GM21723 (cell line): ENCODE measurements around the gene RPS28.
"Not testable (repeated sequence)": the region's sequence is repeated elsewhere in the genome, so short reads cannot be mapped to it uniquely, and the experiment has no call there.

ENCODE experiments used
- ATAC-seq: cut with Tn5 transposase; IDR thresholded peaks from one replicate; pipeline ENCODE4 v1.9.1; 2021; ENCODE audit warnings: mild to moderate bottlenecking, moderate library complexity; ENCODE audit not compliant: unreplicated experiment

Gene RPS28

DNA sequence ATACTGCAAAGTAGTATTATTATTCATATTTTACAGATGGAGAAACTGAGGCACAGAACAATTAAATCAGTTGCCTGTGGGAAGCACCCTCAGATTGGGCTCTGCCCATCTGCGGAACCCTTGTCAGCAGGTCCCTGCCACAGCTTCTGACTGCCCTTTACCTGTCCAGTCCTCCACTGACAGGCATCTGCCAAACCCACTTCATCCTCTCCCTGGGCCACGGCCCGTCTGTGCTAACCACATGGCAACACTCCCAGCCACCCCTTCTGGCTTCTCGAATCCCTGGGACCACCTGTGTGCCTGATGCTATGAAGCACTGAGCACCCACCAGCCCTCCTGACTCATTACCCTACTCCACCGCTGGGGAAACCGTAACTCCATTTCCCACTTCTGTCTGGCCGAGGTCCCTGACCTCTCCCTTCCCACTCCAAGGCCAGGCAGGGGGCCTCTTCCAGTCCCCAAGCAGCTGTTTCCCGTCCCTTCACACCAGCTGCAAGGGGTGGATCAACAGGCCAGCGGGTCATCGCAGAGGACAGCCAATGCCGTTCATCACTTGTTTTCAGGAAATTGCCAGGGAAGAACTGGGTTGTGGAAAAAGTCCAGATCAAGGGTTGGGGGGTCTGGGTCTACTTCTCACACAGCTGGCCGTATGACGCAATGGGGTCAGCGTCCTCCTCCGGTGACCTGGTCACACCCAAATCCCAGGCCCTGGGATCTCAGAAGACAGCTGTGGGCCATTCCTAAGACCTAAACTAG, 19.2 kb downstream of the RPS28 start:
- ATAC-seq = no peak

DNA sequence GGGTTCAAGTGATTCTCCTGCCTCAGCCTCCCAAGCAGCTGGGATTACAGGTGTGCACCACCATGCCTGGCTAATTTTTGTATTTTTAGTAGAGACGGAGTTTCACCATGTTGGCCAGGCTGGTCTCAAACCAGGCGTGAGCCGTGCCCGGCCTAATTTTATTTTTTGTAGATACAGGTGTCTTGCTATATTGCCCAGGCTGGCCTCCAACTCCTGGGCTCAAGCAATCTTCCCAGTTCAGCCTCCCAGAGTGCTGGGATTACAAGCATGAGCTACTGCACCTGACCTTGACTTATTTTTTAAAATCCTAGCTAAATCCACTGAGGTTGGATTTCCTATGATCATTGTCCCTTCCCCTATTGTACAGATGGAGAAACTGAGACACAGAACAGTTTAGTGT, 20.2 kb downstream of the RPS28 start:
- not testable (repeated sequence) for ATAC-seq

DNA sequence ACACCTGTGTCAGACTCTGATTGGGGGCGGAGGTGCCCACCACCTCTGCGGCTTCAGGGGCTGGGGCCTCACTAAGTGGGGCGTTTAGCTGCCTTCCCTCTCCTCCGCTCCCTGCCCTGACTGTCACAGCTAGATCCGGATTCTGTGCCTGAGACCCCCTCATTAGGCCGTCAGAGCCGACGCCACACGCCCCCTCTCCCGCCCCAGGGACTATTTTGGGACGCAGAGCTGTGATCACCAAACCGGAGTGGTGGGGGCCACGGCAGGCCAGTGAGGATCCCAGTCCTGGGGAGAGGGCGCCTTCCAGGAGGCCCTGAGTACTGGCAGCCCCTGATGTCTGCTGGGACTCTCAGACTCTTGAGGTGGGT, 21.0 kb downstream of the RPS28 start:
- no peak for ATAC-seq

DNA sequence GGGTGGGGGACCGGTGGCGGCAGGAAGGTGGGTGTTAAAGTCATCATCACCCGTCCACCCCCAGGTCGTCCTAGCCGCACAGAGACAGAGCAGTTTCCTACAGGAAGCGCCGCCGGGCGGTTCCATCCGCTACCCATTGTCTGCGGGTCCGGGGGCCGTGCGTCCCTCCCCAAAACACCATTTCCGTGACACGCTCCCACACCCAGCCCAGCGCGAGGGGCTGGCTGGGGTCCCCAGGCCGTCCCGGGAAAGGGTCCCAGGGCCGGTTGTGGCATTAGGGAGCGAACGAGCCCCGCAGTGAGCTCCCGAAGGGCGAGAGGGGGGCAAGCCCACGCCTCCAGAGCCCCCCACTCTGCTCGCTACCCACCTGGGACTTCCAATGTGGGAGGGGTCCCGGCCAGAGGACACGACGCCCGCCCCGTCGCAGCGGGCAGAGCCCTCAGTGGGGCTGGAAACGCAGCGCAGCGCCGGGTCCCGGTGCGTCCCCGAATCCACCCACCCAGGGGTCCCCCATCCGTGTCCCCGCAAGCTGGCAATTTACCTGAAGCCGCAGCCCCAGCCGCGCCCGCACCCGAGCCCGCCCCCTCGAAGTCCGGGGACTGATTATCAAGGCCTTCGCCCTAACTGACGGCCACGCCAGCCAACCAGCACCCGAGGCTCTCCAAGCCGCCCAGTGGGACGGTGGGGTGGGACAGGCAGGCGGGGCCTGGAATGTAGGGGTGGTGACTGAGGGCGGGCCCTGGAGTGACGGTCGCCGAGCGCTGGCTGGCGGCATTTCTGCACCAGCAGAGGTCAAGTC, 21.6 kb downstream of the RPS28 start, which contains the start of gene KANK3:
TSS of gene KANK3 (minus strand) at position 579 of the 799 bp plus-strand sequence. CDS start 5,434 bp downstream, outside the sequence.
- peak; percentile 91 for ATAC-seq

DNA sequence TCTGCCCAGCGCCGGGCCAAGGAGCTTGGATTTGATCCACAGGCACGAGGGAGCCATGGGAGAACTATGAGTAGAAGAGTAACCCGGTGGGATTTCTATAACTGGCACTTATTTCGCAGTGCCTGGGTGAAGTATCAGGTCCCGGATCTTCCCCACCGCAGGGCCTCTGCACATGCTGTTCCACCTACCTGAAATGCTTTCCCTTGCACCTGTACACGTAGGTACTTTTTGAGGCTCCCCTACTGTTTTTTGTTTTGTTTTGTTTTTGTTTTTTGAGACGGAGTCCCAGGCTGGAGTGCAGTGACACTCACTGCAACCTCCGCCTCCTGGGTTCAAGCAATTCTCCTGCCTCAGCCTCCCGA, 22.2 kb downstream of the RPS28 start:
- ATAC-seq = no peak

DNA sequence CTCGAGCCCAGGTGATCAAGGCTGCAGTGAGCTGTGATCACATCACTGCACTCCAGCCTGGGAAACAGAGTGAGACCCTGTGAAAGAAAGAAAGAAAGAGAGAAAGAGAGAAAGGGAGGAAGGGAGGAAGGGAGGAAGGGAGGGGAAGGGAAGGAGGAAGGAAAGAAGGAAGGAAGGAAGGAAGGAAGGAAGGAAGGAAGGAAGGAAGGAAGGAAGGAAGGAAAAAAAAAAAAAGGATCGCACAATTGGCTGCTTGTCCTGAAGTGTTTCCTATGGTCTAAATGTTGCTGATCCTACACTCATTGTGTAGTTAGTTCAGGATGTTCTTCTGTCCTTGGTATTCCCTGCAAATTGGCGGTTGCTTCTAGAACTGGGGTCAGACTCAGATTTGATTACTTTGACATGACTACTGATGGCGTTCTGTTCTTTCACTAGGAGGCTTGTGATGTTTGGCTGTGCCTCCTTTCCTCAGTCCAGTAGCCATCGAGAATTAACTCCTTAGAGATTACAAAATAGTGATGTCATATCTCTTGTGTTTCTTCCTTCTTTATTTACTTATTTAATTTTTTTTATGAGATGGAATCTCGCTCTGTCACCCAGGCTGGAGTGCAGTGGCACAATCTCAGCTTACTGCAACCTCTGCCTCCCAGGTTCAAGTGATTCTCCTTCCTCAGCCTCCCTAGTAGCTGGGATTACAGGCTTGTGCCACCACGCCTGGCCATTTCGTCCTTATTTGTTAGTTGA, 28.5 kb downstream of the RPS28 start:
- ATAC-seq = not testable (repeated sequence)

DNA sequence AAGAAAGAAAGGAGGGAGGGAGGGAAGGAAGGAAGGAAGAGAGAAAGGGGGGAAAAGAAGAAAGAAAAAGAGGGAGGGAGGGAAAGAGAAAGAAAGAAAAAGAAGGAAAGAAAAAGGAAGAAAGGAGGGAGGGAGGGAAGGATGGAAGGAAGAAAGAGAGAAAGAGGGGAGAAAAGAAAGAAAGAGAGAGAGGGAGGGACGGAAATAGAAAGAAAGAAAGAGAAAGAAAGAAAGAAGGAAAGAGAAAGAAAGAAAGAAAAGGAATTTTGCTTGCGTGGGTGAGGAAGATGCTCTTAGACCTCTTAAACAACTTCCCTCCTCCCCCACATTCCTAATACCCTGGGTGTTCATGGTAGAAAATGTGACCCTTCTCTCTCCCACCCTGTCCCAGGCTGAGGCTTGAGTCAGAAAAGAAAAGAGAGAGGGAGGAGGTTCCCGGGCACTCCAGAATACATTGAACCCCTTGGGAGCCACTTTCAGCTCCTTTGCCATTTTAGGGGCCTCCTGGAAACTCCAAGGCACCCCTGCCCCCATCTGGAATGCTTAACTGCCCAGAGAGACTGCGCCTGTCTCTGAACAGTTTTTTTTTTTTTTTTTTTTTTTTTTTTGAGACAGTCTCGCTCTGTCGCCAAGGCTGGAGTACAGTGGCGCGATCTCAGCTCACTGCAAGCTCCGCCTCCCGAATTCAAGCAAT, 31.0 kb downstream of the RPS28 start:
- ATAC-seq = no peak

DNA sequence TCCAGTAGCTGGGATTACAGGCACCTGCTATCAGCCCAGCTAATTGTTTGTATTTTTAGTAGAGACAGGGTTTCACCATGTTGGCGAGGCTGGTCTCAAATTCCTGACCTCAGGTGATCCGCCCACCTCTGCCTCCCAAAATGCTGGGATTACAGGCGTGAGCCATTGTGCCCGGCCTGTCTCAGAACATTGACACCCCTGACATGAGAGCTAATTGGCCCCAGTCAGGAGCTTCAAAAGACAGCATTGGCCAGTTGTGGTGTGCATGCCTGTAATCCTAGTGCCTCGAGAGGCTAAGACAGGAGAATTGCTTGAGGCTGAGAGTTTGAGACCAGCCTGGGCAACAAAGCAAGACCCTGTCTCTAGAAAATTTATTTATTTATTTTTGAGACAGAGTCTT, 31.5 kb downstream of the RPS28 start:
- not testable (repeated sequence) for ATAC-seq

DNA sequence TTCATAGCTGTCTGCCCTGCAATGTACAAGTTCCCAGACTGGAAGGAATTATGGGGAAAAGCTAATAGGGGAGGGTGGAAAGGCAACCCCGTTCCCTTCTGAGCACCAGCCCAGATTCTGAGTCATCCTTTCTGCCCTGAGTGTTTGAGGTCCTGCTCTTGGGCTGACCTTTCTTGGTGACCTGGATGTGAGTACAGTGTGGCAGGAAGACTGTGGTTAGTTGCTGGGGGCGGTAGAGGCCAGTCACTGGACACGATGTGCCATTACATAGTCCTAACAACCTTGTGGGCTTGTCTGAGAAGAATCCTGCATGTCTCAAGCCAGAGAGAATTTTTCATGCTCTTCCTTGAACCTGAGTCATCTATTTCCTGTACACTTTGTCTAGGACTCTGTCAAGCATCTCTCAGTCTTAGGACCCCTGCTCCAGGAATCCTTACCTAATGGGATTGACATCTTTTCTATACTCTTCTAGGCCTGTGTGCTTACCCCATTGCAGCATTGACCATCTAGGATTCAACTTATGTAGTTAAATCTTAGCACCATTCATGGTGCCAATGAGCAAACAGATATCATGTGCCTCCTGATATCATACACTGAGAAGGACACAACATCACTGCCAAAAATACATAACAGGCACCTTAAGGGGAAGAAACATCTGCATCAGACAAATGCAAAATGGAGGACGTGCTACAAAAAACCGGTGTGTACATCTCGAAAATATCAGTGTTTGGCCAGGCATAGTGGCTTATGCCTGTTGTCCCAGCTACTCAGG, 34.5 kb downstream of the RPS28 start:
- ATAC-seq = no peak

DNA sequence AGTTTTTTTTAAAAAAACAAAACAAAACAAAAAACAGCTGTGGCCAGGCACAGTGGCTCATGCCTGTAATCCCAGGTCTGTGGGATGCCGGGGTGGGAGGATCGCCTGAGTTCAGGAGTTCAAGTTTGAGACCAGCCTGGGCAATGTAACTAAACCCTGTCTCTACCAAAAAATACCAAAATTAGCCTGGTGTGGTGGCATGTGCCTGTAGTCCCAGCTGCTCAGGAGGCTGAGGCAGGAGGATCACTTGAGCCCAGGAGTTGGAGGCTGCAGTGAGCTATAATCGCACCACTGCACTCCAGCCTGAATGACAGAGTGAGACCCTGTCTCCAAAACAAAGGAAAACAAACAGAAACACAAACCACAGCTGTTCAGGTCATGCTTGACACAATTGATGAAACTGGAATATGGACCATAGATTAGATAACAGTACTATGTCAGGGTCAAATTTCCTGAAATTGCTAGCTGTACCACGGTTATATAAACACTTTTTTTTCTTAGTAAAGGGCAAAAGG, 35.8 kb downstream of the RPS28 start:
- ATAC-seq = no peak

DNA sequence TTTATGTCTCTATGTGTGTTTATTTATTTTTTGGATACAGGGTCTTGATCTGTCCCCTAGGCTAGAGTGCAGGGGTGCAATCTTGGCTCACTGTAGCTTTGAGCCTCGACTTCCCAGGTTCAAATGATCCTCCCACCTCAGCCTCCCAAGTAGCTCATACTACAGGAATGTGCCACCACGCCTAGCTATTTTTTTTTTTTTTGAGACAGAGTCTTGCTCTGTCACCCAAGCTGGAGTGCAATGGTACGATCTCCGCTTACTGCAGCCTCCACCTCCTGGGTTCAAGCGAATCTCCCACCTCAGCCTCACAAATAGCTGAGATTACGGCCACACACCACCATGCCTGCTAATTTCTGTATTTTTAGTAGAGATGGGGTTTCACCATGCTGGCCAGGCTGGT, 37.7 kb downstream of the RPS28 start:
- ATAC-seq = no peak

DNA sequence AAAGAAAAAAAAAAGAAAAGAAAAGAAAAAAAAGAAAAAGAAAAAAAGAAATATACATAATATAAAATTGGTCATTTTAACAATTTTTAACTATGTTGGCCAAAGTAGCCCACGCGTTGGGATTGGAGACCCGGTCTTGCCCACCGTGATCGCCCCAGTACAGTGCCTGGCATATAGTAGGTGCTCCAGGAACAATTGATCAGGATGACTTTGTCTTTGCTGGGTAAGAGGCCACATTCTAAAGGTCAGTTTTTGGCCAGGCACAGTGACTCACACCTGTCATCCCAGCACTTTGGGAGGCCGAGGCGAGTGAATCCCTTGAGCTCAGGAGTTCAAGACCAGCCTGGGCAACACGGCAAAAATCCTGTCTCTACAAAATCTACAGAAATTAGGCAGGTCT, 38.9 kb downstream of the RPS28 start:
- no peak for ATAC-seq

DNA sequence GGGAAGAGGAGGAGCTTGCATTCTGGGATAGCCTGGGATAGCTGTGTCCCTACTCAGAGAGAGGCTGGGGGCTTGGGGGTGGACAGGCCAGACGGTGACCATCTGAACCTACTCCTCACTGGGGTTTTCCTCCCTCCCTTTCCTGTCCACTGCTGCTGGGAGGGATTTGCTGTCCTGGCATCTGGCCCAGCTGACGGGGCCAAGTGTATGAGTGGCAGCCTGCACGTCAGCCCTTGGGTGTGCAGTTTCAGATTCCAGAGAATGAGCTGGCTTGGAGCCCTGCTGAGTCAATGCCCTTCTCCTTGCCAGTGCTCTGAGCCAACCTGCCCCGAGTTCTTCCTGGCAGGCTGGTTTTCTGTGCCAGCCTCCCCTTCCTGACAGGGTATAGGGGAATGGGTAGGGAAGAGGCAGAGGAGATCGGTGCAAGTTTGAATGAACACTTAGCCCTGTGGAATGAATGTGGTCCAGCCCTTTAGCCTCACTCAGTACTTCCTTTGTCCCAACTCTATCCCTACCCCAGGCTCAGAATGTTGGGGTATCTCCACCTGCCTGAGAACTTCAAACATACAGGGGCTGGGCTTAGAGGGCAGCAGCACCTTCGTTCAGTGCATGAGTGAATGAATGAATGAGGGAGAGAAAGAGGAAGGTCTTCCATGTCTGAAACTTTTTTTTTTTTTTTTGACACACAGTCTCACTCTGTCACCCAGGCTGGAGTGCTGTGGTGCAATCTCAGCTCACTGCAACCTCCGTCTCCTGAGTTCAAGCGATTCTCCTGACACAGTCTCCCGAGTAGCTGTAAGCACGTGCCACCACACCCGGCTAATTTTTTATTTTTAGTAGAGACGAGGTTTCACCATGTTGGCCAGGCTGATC, 40.9 kb downstream of the RPS28 start:
- no peak for ATAC-seq

DNA sequence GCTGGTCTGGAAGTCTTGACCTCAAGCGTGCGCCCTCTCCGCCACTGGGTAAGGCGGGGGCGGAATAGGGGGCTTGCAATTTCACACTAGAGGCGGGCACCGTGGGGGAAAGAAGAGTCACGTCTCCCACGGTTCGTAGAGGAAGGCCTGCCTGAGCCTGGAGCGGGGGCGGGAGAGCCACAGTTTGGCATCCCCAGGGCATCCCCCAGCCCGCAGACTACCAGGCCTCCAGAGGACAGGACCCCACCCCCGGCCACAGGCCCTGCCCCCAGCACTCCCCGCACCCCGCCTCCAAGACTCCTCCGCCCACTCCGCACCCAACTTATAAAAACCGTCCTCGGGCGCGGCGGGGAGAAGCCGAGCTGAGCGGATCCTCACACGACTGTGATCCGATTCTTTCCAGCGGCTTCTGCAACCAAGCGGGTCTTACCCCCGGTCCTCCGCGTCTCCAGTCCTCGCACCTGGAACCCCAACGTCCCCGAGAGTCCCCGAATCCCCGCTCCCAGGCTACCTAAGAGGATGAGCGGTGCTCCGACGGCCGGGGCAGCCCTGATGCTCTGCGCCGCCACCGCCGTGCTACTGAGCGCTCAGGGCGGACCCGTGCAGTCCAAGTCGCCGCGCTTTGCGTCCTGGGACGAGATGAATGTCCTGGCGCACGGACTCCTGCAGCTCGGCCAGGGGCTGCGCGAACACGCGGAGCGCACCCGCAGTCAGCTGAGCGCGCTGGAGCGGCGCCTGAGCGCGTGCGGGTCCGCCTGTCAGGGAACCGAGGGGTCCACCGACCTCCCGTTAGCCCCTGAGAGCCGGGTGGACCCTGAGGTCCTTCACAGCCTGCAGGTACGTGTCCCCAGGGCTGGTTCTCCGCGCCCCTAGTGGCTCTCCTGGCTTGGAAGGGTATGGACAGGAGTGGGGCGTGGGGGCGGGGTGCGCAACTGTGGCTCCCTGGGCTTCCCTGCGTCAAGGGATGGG, 42.8 kb downstream of the RPS28 start, which contains the start of gene ANGPTL4:
TSS of gene ANGPTL4 (plus strand) at position 353 of the 969 bp plus-strand sequence. CDS start at position 520, 167 bp downstream.
- ATAC-seq = no peak

DNA sequence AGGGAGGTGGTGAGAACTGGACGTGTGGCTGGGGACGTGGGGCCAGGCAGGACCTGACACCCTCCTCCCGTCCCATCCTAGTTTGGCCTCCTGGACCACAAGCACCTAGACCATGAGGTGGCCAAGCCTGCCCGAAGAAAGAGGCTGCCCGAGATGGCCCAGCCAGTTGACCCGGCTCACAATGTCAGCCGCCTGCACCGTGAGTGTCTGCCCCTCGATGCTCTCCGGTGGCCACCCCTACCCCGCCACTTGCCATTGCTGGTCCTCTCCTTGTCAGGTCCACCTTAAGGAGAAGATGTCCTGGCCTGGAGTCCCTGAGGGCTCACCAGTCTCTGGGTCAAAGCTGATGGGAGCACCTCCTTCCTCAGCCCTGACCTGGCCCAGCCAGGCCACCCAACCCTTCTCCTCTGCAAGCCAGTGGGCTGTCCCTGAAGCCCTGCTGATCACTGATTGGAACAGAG, 44.9 kb downstream of the RPS28 start:
- no peak for ATAC-seq

DNA sequence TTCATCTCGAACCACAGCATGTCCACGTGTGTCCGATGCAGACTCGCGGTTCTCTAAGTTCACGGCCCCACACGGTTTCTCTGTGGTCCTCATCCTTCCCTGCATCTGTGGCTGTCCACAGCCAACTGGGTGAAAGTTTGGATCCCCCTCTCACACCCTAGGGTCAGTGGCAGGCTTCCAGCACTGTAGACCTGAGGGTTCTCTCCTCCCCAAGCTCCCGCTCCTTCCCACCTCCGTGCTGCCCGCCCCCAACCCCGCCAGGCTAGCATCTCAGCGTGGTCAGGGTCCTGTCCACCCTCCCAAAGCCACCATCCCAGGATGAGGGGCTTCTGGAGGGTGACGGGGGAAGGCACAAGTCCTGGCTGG, 45.6 kb downstream of the RPS28 start:
- no peak for ATAC-seq

DNA sequence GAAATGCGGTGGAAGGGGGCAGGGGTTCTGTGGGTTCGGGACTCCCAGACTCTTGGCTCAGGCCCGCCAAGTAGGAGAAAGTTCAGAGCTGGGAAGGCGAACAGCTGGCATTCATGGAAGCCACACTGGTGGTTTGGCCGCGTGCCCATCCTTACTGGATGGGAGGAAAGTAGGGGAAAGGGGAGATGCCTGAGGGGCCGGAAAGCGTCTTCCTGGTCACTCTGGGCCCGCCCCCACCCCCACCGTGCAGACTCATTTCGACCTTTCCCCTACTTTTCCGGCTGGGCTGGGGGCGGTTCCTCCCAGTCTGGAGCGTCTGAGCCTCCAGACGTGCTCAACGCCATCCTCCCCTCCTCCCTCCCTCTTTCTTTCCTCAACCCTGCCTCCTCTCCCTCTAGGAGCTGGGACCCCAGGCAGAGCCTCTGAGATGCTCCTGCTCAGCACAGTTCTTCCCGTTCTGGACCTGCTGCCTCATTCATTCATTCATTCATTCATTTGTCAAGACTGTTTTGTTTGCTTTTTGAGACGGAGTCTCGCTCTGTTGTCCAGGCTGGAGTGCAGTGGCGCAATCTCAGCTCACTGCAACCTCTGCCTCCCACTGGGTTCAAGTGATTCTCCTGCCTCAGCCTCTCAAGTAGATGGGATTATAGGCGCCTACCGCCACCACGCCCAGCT, 46.2 kb downstream of the RPS28 start:
- ATAC-seq = no peak
